Type B pancreatic cell (in vitro differentiated cells): Measurements from ENCODE around the gene METTL25B. TPM values are rescaled to one million over a fixed set of nuclear protein-coding genes. Genes with fewer than 3 reads are reported as not detected.

ENCODE experiments used
- DNase-seq: peaks from one replicate; pipeline ENCODE4 v3.0.0; 2021; ENCODE audit warnings: mixed read lengths; ENCODE audit not compliant: unreplicated experiment; ENCODE audit errors: extremely low spot score
- H3K27ac Mint-ChIP-seq: 2 replicates; pipeline ENCODE4 v1.8.0; 2021; ENCODE audit warnings: mild to moderate bottlenecking, mixed read lengths
- H3K27me3 Mint-ChIP-seq: 2 replicates; pipeline ENCODE4 v1.8.0; 2021; ENCODE audit warnings: mixed read lengths
- H3K36me3 Mint-ChIP-seq: 2 replicates; pipeline ENCODE4 v1.8.0; 2021; ENCODE audit warnings: mixed read lengths
- H3K4me1 Mint-ChIP-seq: one replicate; pipeline ENCODE4 v1.8.0; 2021; ENCODE audit warnings: mixed read lengths; ENCODE audit not compliant: unreplicated experiment
- H3K4me3 Mint-ChIP-seq: 2 replicates; pipeline ENCODE4 v1.8.0; 2021; ENCODE audit warnings: mild to moderate bottlenecking, mixed read lengths
- H3K9me3 Mint-ChIP-seq: 2 replicates; pipeline ENCODE4 v1.8.0; 2021; ENCODE audit warnings: mixed read lengths
- total RNA-seq: library from RNA; stranded (reverse); gene quantifications from 2 replicates; pipeline ENCODE4 v1.2.1, GENCODE V29; 2021; ENCODE audit warnings: low replicate concordance
- TF ChIP-seq, protein P1 (sequence below): fragments of 200-600 bp; sonication (generic); conservative IDR thresholded peaks from 2 replicates; pipeline ENCODE4 v1.5.0; 2021; ENCODE audit warnings: antibody characterized with exemption, mild to moderate bottlenecking

Gene METTL25B
- total RNA-seq, 1 donor from 2014 or later: 35.2 TPM

DNA sequence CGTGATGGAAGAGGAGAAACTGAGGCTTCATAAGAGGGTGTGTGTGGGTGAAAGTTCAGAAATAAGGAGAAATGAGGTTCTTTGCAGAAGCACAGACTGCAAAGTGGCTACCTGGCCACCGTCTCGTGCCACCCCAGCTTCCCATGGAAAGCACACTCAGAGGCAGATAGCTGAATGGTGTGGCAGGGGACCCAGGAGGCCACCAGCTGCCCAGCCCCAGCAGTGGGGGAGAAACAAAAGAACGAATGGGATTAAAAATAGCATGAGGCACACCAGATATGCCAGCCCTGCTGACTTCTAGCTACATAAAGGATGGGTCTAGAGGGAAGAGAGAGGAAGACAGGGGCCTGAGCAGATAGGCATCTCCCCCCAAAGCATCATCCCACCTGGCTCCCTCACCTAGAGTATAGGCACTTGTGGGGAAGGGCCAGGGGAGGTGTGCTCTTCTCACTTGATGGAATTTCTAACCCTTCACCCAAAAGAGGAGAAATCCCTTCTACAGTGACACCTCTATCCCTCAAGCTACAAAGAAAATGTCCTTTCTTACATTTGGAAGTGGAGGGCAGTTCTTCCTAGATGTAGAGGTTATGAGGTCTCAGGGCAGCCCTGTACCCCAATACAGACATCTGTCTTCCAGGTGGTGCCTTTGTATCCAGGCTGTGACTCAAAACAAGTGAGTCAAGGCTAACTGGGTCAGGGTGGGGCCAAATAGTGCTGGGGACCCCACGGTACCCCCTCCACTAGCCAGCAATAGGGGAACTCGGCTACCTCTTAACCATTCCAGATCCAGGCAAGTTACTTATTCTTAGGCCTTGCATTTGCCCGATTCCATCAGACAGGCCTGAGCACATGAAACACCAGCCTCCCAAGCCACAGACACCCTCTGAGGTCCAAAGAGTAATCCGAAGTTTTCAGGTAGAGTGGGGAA lies 19.7 kb downstream of the METTL25B start:
- Mint-ChIP-seq H3K36me3 (peaks cover 8% of the 10 kb centered on the region), H3K27ac (peak overlapping the region; percentile 99), H3K4me1 (peaks cover 36% of the 10 kb centered on the region), H3K4me3 (peak overlapping the region; percentile 96), H3K9me3 (no peaks in the 10 kb centered on the region), H3K27me3 (no peaks in the 10 kb centered on the region)
- no peak for DNase-seq
- TF ChIP-seq, protein P1, sequence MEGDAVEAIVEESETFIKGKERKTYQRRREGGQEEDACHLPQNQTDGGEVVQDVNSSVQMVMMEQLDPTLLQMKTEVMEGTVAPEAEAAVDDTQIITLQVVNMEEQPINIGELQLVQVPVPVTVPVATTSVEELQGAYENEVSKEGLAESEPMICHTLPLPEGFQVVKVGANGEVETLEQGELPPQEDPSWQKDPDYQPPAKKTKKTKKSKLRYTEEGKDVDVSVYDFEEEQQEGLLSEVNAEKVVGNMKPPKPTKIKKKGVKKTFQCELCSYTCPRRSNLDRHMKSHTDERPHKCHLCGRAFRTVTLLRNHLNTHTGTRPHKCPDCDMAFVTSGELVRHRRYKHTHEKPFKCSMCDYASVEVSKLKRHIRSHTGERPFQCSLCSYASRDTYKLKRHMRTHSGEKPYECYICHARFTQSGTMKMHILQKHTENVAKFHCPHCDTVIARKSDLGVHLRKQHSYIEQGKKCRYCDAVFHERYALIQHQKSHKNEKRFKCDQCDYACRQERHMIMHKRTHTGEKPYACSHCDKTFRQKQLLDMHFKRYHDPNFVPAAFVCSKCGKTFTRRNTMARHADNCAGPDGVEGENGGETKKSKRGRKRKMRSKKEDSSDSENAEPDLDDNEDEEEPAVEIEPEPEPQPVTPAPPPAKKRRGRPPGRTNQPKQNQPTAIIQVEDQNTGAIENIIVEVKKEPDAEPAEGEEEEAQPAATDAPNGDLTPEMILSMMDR: no peak

GRCh38 chr1:156748670-156749418 lies 20.6 kb downstream of the METTL25B start:
- H3K9me3 Mint-ChIP-seq: no peaks in the 10 kb centered on the region
- TF ChIP-seq, protein P1: no peak
- H3K27ac Mint-ChIP-seq: peak overlapping the region; percentile 99
- peaks cover 8% of the 10 kb centered on the region for H3K36me3 Mint-ChIP-seq
- no peaks in the 10 kb centered on the region for H3K27me3 Mint-ChIP-seq
- no peak for DNase-seq
- peak overlapping the region; percentile 96 for H3K4me3 Mint-ChIP-seq
- H3K4me1 Mint-ChIP-seq: peaks cover 37% of the 10 kb centered on the region

DNA sequence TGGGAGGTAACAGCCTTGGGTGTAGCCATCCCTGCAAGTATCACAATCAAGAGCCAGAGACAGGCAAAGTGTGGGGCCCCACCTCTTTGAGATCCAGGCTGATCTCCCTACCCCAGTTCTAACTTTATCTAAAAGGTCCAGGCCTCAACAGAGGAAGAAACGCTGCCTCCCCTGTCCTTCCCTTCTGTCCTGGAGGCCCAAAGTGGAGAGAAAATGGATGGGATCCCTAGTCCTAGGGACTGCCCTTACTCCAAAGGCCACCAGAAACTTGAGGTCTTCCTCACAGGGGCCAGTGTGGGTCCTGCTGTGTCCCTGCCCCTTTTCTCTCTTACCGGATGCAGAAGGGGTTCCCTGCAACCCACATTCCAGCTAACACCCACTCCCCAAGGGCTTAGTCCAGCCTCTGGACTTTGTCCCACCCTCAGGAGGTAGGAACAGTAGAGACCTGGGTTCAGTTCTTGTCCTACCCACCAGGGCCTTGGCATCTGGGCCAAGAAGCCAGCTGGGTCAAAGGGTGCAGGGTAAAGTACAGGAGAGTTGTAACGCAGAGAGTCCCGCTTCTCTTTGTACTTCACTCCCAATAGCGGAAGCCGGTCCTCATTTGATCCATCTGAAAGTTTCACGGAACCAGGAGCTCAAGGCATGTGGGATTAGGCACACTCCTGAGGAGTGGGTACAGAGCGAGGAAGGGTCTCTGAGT lies 21.3 kb downstream of the METTL25B start:
- TF ChIP-seq, protein P1: no peak
- no peak for DNase-seq
- Mint-ChIP-seq H3K4me1 (peaks cover 37% of the 10 kb centered on the region), H3K27ac (peak overlapping the region; percentile 99), H3K9me3 (no peaks in the 10 kb centered on the region), H3K4me3 (peak overlapping the region; percentile 96), H3K36me3 (peaks cover 8% of the 10 kb centered on the region), H3K27me3 (no peaks in the 10 kb centered on the region)

DNA sequence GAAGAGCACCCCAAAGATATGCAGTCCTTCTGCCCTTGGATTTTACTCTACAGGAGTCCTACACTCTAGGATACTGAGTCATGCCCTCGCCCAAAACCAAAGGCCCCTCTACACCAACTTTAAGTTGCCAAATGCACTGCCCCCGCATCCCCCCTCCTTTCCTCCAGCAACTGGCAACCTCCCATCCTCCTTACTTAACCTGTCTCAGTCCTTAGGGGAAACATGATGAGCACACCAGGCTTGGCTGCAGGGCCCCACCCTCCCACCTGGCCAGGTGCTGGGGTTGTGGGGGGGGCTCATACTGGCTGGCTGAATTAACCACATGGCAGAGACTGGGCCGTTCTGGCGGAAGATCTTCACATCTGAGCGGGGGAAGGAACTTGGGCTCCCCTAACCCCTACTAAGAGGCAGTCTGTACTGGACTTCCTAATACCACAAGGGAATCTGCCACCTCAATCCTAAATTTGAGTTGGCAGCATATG lies 22.0 kb downstream of the METTL25B start:
- DNase-seq: no peak
- Mint-ChIP-seq H3K27ac (peak overlapping the region; percentile 99), H3K4me1 (peaks cover 39% of the 10 kb centered on the region), H3K4me3 (peak overlapping the region; percentile 96), H3K9me3 (no peaks in the 10 kb centered on the region), H3K36me3 (peaks cover 8% of the 10 kb centered on the region), H3K27me3 (no peaks in the 10 kb centered on the region)
- TF ChIP-seq, protein P1: no peak

DNA sequence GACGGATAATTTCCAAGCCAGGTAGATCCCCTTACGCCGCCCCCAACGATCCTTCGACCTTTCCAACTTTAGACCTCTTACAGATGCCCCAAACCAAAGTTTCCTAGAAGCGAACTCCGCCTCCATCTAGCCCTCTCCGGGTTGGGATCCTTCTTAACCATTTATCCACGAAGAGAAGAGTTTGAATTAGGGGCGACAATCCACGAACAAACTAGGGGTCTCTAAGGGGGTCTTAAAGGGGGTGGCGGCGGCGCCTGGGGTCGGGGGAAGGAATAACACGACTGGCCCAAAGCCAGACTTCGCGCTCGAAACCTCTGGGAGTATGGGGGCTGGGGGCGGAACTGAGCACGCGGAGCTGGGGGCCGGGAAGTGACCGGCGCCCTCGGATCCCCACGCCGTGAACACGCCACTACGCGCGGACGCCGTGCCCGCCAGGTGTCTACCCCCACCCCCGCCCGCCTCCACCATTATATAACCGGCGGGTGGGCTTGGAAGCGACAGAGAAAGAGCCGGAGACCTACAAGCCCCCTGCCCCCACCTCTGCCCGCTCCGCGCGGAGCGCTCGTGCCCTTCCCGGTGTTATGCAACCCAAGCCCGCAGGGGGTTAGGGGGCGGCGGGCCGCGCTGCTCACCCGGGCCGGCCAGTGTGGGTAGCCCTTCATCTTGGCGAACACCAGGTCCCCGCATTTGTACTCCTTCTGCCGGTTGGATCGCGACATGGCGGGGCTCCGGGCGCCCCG lies 22.6 kb downstream of the METTL25B start:
- H3K9me3 Mint-ChIP-seq: no peaks in the 10 kb centered on the region
- H3K36me3 Mint-ChIP-seq: peaks cover 3% of the 10 kb centered on the region
- peak overlapping the region; percentile 96 for H3K4me3 Mint-ChIP-seq
- H3K27ac Mint-ChIP-seq: peak overlapping the region; percentile 99
- peaks cover 35% of the 10 kb centered on the region for H3K4me1 Mint-ChIP-seq
- H3K27me3 Mint-ChIP-seq: no peaks in the 10 kb centered on the region
- TF ChIP-seq, protein P1: peak; percentile 29
- DNase-seq: no peak
